ENCODE measurements around the gene SH3BP2.
"Not testable (repeated sequence)": the region's sequence is repeated elsewhere in the genome, so short reads cannot be mapped to it uniquely, and the experiment has no call there.

The SH3BP2 gene

DNA sequence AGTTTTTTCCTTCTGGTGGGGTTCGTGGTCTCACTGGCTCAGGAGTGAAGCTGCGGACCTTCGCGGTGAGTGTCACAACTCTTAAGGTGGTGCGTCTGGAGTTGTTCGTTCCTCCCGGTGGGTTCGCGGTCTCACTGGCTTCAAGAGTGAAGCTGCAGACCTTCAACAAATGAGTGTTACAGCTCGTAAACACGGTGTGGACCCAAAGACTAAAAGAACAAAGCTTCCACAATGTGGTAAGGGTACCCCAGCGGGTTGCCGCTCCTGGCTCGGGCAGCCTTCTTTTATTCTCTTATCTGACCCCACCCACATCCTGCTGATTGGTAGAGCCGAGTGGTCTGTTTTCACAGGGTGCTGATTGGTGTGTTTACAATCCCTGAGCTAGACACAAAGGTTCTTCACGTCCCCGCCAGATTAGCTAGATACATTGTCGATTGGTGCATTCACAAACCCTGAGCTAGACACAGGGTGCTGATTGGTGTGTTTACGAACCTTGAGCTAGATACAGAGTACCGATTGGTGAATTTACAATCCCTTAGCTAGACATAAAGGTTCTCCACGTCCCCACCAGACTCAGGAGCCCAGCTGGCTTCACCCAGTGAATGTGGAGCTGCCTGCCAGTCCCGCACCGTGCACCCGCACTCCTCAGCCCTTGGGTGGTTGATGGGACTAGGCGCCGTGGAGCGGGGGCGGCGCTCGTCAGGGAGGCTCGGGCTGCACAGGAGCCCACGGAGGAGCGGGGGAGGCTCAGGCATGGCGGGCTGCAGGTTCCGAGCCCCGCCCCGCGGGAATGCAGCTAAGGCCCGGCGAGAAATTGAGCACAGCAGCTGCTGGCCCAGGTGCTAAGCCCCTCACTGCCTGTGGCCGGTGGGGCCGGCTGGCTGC, 30.2 kb upstream of the SH3BP2 start:
- not testable (repeated sequence) for DNase-seq

DNA sequence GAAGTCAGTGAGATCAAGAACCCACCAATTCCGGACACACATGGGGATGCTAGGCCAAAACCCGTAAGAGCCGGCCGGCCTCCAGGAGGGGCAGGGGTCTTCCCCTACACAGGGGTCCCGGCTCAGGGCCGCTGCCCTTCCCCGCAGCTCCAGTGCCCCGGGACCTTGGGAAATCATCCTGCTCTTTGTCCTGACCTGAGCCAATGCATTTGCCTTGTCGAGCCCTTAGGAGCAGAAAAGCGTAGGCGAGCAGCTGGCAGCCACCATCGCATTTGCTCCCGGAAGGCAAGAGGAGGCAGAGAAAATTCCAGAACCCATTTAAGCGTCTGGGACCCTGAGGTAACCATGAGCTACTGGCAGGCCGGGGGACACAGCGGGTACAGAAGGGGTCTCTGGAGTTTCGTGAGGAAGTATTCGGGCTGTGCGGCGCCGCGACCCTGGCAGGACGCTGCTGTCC, 29.3 kb upstream of the SH3BP2 start:
- DNase-seq, result no peak

DNA sequence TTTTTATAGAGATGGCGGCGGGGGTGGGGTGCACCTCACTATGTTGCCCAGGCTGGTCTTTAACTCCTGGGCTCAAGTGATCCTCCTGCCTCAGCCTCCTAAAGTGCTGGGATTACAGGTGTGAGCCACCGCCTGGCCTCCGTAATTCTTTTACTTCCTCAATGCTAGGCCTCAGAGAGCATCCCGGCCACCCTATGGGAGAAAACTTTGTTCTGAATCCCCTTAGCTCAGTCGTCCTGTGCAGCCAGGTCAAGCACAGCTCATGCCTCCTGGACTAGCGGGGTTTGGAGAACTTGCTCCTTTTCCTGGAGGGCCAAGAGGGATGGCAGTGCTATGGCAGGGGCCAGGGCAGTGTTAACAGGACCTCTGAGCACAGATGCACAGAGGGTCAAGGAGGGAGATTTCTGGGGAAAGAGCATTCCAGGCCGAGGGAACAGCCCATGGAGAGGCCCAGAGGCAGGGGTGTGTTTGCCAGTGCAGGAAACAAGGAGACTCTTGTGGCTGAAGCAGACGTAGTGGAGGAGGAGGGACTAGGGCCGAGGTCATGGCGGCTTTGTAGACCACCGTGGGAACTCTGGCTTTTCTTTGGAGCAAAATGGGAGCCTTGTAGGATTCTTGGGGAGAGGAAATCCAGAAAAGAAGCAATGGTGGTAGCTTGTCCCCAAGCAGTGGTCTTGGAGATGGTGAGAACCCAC, 26.9 kb upstream of the SH3BP2 start:
- DNase-seq, result no peak

GRCh38 chr4:2767046-2767704, 25.7 kb upstream of the SH3BP2 start:
- no peak for DNase-seq

DNA sequence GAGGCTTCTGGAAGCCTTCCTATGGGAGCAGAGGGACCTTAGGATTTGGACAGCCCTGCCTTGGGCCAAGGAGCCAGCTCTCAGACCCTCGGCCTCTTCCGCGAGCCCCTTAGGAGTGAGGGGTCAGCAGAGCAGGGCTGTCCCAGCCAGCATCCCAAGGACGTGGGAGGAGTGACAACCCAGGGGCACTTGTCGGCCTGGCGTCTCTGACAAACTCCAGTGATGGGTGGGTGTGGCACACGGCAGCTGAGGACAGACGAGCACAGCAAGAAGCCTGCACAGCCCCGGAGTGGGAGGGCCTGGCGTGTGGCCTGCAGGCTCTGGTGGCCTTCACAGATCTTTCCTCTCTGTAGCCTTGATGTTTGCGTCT, 25.2 kb upstream of the SH3BP2 start:
- no peak for DNase-seq

- DNase-seq, result no peak
Measured at GRCh38 chr4:2768124-2768523, 24.8 kb upstream of the SH3BP2 start.

DNA sequence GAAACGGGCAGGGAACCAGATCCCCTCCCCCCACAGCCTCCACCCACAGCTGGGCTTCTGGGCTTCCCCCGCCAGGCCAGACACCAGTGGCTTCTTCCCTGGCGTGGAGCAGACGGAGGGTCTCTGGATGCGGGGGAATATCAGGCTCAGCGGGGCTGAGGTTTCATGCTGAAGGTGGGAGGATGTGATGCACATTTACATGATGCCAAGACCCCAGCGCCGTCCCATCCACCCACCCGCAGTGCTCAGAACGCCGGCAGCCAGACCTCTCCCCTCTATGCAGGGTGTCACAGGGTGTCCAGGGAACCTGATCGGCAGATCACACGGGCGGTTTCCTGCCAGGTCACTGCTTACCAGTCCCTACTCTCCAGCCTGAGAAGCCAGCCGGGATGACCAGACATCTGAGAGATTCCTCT, 24.0 kb upstream of the SH3BP2 start:
- no peak for DNase-seq

DNA sequence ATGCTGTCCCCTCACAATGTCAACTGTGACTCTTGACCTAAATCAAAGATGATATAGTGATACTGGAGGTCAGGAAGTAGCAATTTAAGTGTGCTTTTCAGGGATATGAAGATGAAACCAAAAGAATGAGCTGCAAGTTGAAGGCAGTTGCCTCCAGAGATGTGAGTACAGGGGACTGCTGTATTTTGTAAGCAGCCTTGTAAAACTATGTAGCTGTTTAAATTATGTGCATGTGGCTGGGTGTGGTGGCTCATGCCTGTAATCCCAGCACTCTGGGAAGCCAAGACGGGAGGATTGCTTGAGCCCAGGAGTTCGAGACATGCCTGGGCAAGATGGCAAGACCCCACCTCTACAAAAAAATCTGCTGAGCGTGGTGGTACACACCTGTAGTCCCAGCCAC, 21.6 kb upstream of the SH3BP2 start:
- DNase-seq, result no peak

- not testable (repeated sequence) for DNase-seq
Measured at GRCh38 chr4:2780643-2781042, 12.2 kb upstream of the SH3BP2 start.

DNA sequence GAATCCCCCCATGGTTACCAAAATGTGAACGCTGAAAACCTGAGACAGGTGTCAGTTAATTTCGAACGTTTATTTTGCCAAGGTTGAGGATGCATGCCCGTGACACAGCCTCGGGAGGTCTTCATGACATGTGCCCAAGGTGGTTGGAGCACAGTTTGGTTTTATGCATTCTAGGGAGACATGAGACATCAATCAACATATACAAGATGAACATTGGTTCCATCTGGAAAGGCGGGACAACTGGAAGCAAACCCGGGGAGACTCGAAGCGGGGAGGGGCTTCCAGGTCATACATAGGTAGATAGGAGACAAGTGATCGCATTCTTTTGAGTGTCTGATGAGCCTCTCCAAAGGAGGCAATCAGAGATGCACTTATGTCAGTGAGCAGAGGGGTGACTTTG, 11.0 kb upstream of the SH3BP2 start:
- no peak for DNase-seq

- DNase-seq, result no peak
Measured at GRCh38 chr4:2783790-2784189, 9.1 kb upstream of the SH3BP2 start.

DNA sequence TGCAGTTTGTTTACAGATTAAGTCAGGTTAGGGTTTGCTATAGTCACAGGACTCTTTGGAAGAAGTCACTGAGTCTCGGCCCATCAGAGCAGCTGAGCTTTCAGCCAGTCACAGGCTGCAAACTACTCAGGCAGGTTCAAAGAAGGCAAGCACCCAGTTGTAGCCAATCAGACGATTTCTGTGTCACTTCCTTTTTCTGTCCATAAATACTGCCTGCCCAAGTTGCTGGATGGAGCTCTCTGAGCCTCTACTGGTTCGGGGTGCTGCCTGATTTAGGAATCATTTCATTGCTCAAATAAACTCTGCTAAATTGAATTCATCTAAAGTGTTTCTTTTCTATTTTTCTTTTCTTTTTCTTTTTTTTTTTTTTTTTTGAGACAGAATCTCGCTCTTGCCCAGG, 7.3 kb upstream of the SH3BP2 start:
- no peak for DNase-seq

DNA sequence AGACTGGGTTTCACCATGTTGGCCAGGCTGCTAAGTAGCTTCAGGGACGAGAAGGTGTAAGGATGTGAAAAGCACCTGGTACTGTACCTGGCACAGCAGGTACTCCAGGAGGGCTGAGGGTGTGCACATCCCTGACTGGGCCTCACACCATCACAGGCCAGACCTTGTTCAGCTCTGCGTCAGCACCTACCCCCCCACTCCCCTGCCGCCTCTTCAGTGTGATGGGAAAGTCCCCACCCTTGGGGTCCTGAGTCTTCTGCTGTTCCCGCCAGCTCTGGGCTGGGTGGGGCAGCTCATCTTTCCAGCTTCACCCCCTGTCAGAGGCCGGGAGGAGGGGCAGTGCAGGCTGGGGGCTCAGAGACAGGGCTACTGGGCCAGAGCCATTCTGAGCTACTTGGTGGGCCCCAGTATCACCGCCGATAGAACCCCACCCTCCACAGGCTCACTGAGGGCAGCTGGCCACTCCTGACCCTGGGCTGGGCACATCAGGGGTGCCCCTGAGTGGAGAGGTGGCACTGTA, 6.7 kb upstream of the SH3BP2 start:
- DNase-seq, result no peak

- DNase-seq, result no peak
Measured at GRCh38 chr4:2786794-2787229, 6.1 kb upstream of the SH3BP2 start.

DNA sequence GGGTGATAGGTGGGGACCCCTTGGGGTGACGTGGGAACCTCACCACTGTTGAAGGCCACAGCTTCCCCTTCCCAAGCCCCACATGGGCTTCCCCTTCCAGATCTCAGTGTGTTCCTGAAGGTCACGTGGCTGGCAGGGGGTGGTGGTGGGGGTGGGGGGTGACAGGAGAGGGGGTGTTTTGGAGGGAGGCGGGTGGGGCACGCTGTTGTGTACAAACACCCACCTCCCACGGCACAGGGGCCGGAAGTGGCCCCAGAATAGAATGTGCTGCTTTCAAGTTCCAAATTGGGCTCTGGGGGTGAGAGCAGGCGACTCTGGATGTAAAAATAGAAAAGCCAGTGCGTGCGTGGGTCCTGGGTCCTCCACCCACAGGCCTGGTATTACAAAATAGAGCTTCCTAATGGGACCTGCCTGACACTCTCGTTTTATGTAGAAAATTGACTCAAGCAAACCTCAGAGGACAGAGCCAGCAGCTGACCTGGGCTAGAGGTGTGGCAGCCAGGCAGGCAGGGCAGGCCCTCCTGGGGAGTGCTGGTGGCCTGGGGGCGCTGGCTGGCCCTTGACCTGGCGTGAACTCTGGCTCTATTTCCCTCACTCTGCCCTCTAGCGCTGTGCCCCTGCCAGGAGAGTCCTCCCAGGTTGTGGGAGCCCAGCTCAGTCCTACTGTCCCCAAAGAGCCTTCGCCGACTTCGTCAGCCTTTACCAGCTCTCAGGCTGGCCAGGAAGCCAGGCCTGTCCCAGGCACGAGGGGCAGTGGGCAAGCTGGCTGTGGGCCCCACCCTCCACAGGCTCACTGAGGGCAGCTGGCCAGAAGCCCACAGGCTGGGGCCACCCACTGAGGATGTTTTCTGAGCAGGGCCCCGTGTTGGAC, 5.4 kb upstream of the SH3BP2 start:
- DNase-seq, result no peak

DNA sequence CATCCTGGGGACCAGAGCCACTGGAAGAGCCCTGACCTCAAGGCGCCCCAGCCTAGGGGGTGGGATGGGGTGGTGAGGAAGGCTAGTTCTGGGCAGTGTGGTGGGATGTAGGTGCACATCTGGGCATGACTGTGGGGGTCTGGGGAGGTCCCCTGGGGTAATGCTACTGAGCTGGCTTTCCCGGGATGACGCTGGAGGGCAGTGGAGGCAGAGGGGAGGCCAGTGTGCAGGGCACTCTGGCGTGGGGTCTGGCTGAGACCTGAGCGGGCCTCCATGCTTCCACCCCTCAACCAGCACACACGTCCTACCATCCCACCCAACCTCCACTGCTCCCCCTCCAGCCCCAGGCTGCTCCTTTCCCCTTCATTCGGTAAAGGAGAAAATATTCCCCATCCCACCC, 4.8 kb upstream of the SH3BP2 start:
- no peak for DNase-seq

GRCh38 chr4:2788532-2789103, 4.3 kb upstream of the SH3BP2 start:
- no peak for DNase-seq

GRCh38 chr4:2789351-2789750, 3.5 kb upstream of the SH3BP2 start:
- DNase-seq, result no peak

DNA sequence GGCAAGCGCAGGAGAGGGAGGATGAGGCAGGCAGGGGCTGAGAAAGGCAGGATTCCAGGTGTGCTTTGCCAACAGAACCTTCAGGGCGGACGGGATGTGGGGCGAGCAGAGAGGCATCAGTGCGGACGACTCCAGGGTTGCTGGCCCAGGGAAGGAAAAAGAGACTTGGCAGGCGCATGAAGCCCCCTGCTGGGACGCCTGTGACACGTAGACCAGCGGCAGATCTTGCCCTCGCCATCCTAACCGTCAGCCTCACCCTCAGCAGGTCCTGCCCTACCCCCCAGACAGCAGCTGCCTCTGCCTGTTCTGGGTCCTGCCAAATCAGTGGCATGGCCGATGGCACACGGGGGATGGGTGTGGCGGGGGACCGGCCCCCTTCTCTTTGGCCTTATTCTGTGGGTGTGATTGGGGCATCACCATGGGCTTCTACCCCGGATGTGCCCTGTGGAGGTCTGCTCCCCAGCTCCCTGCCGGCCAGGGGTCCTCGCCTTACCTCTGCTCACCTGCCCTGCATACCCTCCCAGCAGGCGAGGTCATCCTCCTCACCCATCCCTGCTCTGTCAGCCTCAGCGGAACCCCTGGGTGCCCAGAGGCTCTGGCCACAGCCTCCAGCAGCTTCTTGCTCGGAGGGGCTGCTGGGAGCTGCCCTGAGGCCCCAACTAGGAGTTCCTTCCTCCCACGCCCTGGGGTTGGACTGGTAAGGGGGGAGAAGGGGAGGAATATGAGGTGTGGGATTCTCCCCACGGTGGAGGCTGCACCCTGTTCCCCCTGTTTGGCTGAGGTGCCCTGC, 2.9 kb upstream of the SH3BP2 start:
- no peak for DNase-seq

DNA sequence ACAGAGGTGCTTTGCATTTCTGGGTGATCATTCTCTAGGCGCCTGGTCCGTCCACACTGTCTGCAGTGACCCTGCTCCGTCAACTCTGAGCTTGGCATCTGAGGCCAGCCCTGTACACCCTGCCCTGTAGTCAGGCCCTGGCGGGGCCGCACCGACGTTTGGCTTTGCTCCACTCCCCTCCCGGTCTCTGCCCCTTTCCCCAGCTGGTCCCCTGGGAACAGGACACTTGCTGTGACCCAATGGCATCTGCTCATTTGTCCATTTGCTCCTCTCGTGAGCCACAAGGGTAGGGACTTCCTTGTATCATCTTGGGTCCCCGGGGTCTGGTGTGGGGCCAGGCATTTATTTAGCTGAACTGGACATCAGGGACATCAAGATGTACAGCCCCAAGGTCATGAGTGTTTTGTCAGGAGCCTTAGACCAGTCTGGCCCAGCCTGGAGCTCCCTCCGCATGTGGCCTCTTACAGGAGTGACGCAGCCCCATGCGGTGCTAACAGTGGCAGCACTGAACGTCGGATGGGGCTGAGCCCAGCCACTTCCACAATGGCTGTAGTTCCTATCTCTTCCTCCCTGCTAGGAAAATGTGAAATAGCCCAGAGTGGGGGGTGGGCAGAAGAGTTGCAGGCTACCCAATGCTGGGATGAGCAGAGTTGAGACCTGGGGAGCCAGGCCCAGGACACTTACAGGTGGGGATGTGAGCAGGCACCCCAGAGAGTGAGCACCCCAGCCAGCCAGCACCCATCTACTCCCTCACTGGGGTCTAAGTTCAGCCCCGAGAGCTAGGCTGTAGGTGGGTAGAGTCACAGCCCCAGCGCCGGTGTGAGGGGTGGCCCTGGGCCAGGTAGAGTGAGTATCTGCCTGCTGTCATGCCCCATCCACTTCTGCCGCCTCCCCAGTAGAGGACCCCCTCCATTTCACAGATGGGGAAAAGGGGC, 2.0 kb upstream of the SH3BP2 start:
- DNase-seq, result no peak

Data from NCI-H510A (cell line).